ENCODE data around the gene RNPEPL1.
"Not testable (repeated sequence)": the region's sequence is repeated elsewhere in the genome, so short reads cannot be mapped to it uniquely, and the experiment has no call there.

RNPEPL1 gene

GRCh38 chr2:240532031-240532775, 36.1 kb upstream of the RNPEPL1 start:
- DNase-seq (ENCODE audit: low read depth in 2 of 3, low spot score in 2 of 3), result no peak

DNA sequence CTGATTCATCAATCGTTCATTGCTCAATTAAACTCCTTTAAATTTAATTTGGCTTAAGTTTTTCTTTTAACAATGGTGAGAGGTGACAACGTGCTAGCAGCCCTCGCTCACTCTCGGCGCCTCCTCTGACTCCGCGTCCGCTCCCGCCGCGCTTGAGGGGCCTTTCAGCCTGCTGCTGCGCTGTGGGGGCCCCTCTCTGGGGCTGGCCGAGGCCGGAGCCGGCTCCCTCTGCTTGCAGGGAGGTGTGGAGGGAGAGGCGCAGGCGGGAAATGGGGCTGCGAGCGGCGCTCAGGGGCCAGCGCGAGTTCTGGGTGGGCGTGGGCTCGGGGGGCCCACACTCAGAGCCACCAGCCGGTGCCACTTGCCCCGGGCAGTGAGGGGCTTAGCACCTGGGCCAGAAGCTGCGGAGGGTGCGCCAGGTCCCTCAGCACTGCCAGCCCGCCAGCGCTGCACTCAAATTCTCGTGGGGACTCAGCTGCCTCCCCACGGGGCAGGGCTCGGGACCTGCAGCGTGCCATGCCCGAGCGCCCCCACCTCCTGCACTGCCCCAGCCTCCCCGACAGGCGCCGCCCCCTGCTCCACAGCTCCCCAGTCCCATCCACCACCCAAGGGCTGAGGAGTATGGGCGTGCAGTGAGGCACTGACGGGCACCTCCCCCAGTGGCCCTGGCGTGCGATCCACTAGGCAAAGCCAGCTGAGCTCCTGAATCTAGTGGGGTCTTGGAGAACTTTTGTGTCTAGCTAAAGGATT, 30.1 kb upstream of the RNPEPL1 start:
- no peak for DNase-seq (ENCODE audit: low read depth in 2 of 3, low spot score in 2 of 3)

DNA sequence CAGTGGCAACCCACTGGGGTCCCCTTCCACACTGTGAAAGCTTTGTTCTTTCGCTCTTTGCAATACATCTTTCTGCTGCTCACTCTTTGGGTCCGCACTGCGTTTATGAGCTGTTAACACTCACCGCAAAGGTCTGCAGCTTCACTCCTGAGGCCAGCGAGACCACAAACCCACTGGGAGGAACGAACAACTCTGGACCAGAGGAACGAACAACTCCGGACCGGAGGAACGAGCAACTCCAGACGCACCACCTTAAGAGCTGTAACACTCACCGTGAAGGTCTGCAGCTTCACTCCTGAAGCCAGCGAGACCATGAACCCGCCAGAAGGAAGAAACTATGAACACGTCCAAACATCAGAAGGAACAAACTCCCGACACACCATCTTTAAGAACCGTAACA, 29.2 kb upstream of the RNPEPL1 start:
- not testable (repeated sequence) for DNase-seq (ENCODE audit: low read depth in 2 of 3, low spot score in 2 of 3)

GRCh38 chr2:240539906-240540305, 28.4 kb upstream of the RNPEPL1 start:
- no peak for DNase-seq (ENCODE audit: low read depth in 2 of 3, low spot score in 2 of 3)

DNA sequence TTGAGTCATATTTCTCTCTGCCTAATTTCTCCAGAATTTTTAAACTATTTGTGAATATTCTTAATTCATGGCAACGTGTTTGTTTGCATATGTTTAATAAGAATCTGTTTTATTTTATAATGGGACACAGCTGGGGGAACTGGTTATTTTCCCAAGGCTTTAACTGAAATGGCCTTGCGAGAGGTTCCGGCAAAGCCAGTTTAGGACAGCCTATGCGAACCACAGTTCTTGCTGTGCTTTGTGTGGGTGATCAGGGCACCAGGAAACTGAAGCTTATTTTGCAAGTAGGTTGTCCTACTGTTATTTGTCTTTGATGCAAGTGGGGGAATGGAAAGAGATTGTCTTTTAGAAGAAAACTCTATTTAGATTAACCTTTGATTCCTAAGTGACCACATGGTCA, 17.0 kb upstream of the RNPEPL1 start:
- no peak for DNase-seq (ENCODE audit: low read depth in 2 of 3, low spot score in 2 of 3)

DNA sequence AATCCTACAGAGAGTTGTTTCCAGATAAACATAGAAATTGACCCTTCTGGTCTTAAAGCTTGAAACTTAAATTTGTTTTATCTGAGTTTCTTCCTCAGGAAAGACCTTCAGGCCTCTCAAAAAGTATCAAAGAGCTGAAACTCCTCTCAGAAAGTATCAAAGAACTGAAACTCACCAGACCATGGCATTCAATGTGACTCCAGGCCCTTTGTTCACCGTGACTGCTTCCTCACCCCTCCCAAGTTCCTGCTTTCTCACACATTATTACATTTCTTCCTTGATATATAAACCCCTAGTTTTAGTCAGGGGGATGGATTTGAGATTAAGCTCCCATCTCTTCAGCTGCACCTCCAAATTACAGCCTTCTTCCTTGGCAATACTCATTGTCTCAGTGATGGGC, 16.5 kb upstream of the RNPEPL1 start:
- DNase-seq (ENCODE audit: low read depth in 2 of 3, low spot score in 2 of 3), result no peak

DNA sequence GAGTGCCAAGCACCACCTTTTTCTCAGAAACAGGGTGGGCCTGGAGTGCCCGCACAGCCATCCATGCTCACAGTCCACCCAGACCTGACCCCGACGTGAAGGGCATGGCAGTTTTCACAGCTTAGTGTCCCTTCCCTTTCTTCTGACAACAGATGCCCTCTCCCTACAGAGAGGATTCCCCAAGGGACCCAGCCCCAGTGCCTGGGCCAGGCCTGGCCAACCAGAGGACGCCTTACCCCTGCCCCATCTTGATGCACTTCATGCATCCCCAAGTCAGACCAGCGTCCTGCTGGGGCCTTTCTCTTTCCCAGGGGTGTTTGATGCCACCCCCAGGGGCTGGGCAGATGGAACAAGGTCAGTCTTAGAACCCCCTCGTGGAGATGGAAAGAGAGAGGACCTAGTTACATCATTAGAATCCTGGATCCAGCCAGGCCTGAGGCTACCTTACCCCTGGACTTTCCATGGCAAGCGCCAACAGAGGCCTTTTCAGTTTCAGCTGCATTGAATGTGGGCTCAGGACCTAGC, 14.3 kb upstream of the RNPEPL1 start:
- no peak for DNase-seq (ENCODE audit: low read depth in 2 of 3, low spot score in 2 of 3)

DNA sequence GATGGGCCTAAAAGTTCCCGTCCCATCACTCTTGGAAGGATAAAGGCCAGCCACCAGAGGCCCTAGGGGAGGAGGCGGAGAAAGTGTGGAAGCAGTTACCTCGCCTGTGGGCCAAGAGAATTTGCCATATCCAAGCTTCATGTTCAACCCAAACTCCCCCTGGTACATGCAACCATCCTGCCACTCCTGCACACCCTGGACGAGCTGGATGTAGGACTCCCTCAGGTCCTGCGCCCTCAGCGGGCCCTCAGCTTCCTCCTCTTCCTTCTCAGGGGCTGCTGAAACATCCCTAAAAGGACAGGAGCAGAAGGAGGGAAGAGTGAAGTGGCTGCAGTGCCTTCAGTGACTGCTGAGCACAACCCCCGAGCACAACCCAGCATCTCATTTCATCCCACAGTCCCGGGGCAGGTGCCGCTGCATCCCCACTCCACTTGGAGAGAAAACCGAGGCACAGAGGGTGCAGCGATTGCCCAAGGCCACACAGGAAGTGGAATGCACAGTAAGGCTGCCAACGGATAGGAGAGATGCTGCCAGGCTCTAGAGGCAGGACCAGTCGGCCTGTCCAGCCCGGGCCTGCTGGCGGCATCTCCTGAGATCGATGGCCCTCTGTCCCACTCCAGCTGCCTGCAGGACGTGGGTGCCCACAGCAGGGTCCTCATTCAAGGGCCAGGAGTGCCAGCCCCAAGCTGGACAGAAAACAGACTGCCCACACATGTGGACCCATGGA, 13.4 kb upstream of the RNPEPL1 start:
- no peak for DNase-seq (ENCODE audit: low read depth in 2 of 3, low spot score in 2 of 3)

- no peak for DNase-seq (ENCODE audit: low read depth in 2 of 3, low spot score in 2 of 3)
Observed at GRCh38 chr2:240555541-240556250, 12.6 kb upstream of the RNPEPL1 start.

- peak in 2 of 3 experiments; percentile 32 to 37 for DNase-seq (ENCODE audit: low read depth in 2 of 3, low spot score in 2 of 3)
Observed at GRCh38 chr2:240556553-240557100, 11.7 kb upstream of the RNPEPL1 start.

DNA sequence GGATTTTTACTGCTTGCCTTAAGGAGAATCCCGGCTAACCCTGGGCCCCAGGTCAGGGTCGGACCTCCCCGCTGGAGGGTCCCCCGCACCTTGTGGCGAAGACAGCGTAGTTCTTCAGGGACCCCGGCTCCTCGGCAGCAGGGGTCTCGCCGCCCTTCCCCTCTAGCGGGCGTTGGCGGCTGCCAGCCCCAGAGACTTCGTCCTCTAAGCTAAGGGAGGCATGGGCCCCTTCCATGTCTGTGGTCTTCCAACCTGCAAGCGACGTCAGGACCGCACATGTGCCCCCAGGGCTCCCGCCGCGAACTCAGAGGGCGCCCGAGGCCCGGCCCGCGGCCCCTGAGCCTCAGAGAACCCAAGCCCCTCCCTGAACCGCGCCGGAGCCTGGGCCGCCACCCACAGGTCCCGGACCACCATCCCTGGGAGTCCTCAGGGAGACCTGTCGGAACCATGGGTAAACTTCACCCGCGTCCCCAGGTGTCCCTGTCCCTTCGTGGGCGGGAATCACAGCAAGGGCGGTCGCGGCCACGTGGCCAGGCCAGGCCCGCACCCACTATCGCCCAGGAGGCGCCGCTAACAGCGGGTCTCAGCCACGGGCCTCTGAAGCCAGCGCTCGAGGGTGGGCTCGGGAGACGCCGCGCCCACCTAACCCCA, 11.1 kb upstream of the RNPEPL1 start:
- DNase-seq (ENCODE audit: low read depth in 2 of 3, low spot score in 2 of 3), result no peak

GRCh38 chr2:240557808-240558207, 10.5 kb upstream of the RNPEPL1 start, which contains the start of gene ANKMY1:
TSS of gene ANKMY1 (minus strand) at chr2:240557988. CDS start at chr2:240557335, 653 bp downstream.
- DNase-seq (ENCODE audit: low read depth in 2 of 3, low spot score in 2 of 3), result peak in 2 of 3 experiments; percentile 54 to 55

DNA sequence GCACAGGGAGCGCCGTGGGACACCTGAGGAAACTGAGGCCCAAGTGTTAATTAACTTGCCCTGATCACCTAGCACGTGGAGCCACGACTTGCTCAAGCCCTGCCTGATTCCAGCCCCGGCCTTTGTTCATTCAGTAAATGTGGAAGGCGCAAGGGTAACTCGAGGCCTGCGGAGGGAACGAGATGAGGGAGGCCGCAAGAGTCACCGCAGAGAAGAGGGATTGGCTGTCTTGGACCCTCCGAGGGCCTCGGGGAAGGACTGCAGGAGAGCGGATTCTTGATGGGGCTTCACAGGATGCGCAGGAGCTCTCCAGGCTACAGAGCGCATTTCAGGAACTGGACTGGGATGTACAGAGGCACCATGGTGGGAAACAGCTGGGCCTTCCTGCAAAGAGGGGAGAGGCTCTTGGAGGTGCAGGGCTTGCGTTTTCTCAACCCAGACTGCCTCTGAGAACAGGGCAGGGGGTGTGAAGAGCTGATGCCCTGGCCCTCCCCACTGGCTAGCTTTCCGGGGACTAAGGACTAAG, 10.0 kb upstream of the RNPEPL1 start:
- DNase-seq (ENCODE audit: low read depth in 2 of 3, low spot score in 2 of 3), result no peak

DNA sequence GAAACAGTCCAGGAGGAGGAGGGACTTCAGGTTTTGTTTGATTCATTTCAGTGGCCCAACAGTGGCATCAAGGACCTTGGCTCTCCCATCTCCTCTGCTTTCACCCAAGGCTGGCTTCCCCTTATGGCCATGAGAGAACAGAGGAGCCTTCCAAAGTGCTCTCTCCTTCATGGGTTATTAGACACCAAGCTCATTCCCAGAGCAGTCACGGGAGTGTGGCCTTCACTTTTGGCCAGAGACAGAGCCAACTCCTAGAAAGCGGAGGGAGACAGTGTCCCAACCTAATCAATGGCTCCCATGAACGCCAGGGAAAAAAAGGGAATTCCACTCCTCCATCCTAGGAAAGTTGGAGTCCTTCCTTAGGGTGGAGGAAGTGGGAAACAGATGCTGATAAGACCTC, 9.0 kb upstream of the RNPEPL1 start:
- DNase-seq (ENCODE audit: low read depth in 2 of 3, low spot score in 2 of 3), result no peak

- peak in 2 of 3 experiments; percentile 74 to 85 for DNase-seq (ENCODE audit: low read depth in 2 of 3, low spot score in 2 of 3)
Observed at GRCh38 chr2:240560084-240560479, 8.2 kb upstream of the RNPEPL1 start, which contains the start of gene DUSP28. TSS of gene DUSP28 (plus strand) at chr2:240560357. CDS start at chr2:240560685, 328 bp downstream.

- peak; percentile 94 to 98 (median 96) for DNase-seq (ENCODE audit: low read depth in 2 of 3, low spot score in 2 of 3)
Observed at GRCh38 chr2:240560480-240561324, 7.6 kb upstream of the RNPEPL1 start.

GRCh38 chr2:240561325-240561971, 6.8 kb upstream of the RNPEPL1 start:
- no peak for DNase-seq (ENCODE audit: low read depth in 2 of 3, low spot score in 2 of 3)

GRCh38 chr2:240563231-240563630, 5.1 kb upstream of the RNPEPL1 start:
- DNase-seq (ENCODE audit: low read depth in 2 of 3, low spot score in 2 of 3), result not testable (repeated sequence)
